HEK293 (cell line): ENCODE results near the gene TBCE.
"Not testable (repeated sequence)": the region's sequence is repeated elsewhere in the genome, so short reads cannot be mapped to it uniquely, and the experiment has no call there.

Experiments used
- CTCF ChIA-PET: fragments of 350-600 bp; formaldehyde crosslinking; extraction: SDS; loops from one replicate; lab custom pipeline; 2021; ENCODE audit warnings: antibody characterized with exemption; lab: Yijun Ruan, JAX
- POLR2A ChIA-PET: fragments of 300-600 bp; formaldehyde crosslinking; extraction: SDS; loops from one replicate; lab custom pipeline; 2020; ENCODE audit warnings: antibody characterized with exemption, inconsistent platforms; lab: Yijun Ruan, JAX
- H3K27ac ChIP-seq: fragments of 200-500 bp; sonication (Bioruptor generic); 2 replicates; pipeline ENCODE4 v1.5.1; 2014; ENCODE audit warnings: low read depth, low read length, control low read depth, inconsistent platforms; ENCODE audit errors: extremely low read depth
- H3K36me3 ChIP-seq, 2 experiments: fragments of 200-500 bp in 1 of 2; sonication (Bioruptor generic) in 1 of 2; 1 replicate in 1 of 2; 2 replicates in 1 of 2; pipeline ENCODE4 v1.5.1; 2014 to 2017; ENCODE audit warnings: inconsistent platforms in 2 of 2, low read length in 2 of 2; ENCODE audit not compliant: control insufficient read depth in 2 of 2, insufficient read depth in 1 of 2
- H3K4me1 ChIP-seq: fragments of 200-500 bp; sonication (Bioruptor generic); 2 replicates; pipeline ENCODE4 v1.5.1; 2014; ENCODE audit warnings: mild to moderate bottlenecking, low read length, inconsistent platforms; ENCODE audit not compliant: control insufficient read depth, insufficient read depth
- H3K4me3 ChIP-seq: 2 replicates; pipeline ENCODE4 v1.5.1; 2011; ENCODE audit warnings: low read depth, mild to moderate bottlenecking, control low read depth, low read length, moderate library complexity
- H3K9me3 ChIP-seq: fragments of 200-500 bp; sonication (Bioruptor generic); 2 replicates; pipeline ENCODE4 v1.5.1; 2014; ENCODE audit warnings: low read depth, low read length, inconsistent platforms; ENCODE audit not compliant: control insufficient read depth, insufficient read depth
- BCL11A ChIP-seq: fragments of 450-650 bp; formaldehyde crosslinking; IDR thresholded peaks from 2 replicates; pipeline ENCODE4 v1.5.1; 2016; ENCODE audit warnings: low read depth, missing biosample characterization, missing genetic modification characterization
- BCL6B ChIP-seq: fragments of 450-650 bp; formaldehyde crosslinking; IDR thresholded peaks from 2 replicates; pipeline ENCODE4 v1.5.1; 2017; ENCODE audit warnings: missing biosample characterization, missing genetic modification characterization
- KLF1 ChIP-seq: fragments of 450-650 bp; formaldehyde crosslinking; IDR thresholded peaks from 2 replicates; pipeline ENCODE4 v1.5.1; 2016; ENCODE audit warnings: missing biosample characterization, missing genetic modification characterization
- KLF9 ChIP-seq: fragments of 450-650 bp; formaldehyde crosslinking; IDR thresholded peaks from 2 replicates; pipeline ENCODE4 v1.5.1; 2016; ENCODE audit warnings: missing biosample characterization, missing genetic modification characterization, low read depth
- OVOL3 ChIP-seq: fragments of 450-650 bp; formaldehyde crosslinking; IDR thresholded peaks from 2 replicates; pipeline ENCODE4 v1.5.1; 2016; ENCODE audit warnings: missing biosample characterization, missing genetic modification characterization
- PRDM4 ChIP-seq: fragments of 450-650 bp; formaldehyde crosslinking; IDR thresholded peaks from 2 replicates; pipeline ENCODE4 v1.5.1; 2017; ENCODE audit warnings: missing biosample characterization, missing genetic modification characterization
- TSHZ1 ChIP-seq: fragments of 450-650 bp; formaldehyde crosslinking; IDR thresholded peaks from 2 replicates; pipeline ENCODE4 v1.5.1; 2016; ENCODE audit warnings: missing biosample characterization, missing genetic modification characterization, borderline replicate concordance
- ZBTB7A ChIP-seq: fragments of 450-650 bp; formaldehyde crosslinking; IDR thresholded peaks from 2 replicates; pipeline ENCODE4 v1.5.1; 2016; ENCODE audit warnings: low read depth, missing biosample characterization, missing genetic modification characterization
- ZNF114 ChIP-seq: fragments of 450-650 bp; formaldehyde crosslinking; IDR thresholded peaks from 2 replicates; pipeline ENCODE4 v1.5.0; 2017; ENCODE audit warnings: missing biosample characterization, missing genetic modification characterization
- ZNF132 ChIP-seq: fragments of 450-650 bp; formaldehyde crosslinking; IDR thresholded peaks from 2 replicates; pipeline ENCODE4 v1.5.1; 2017; ENCODE audit warnings: missing biosample characterization, missing genetic modification characterization, borderline replicate concordance
- ZNF133 ChIP-seq: fragments of 450-650 bp; formaldehyde crosslinking; IDR thresholded peaks from 2 replicates; pipeline ENCODE4 v1.5.1; 2016; ENCODE audit warnings: missing biosample characterization, missing genetic modification characterization
- ZNF146 ChIP-seq: fragments of 450-650 bp; formaldehyde crosslinking; IDR thresholded peaks from 2 replicates; pipeline ENCODE4 v1.5.1; 2016; ENCODE audit warnings: missing biosample characterization, missing genetic modification characterization
- ZNF211 ChIP-seq: fragments of 450-650 bp; formaldehyde crosslinking; IDR thresholded peaks from 2 replicates; pipeline ENCODE4 v1.5.1; 2016; ENCODE audit warnings: low read depth, missing biosample characterization, missing genetic modification characterization
- ZNF24 ChIP-seq: fragments of 450-650 bp; formaldehyde crosslinking; IDR thresholded peaks from 2 replicates; pipeline ENCODE4 v1.5.1; 2016; ENCODE audit warnings: missing biosample characterization, missing genetic modification characterization
- ZNF335 ChIP-seq: fragments of 450-650 bp; formaldehyde crosslinking; conservative IDR thresholded peaks from 2 replicates; pipeline ENCODE4 v1.5.1; 2016; ENCODE audit warnings: missing biosample characterization, missing genetic modification characterization
- ZNF416 ChIP-seq: fragments of 450-650 bp; formaldehyde crosslinking; IDR thresholded peaks from 2 replicates; pipeline ENCODE4 v1.5.1; 2016; ENCODE audit warnings: missing biosample characterization, missing genetic modification characterization
- ZNF433 ChIP-seq: fragments of 450-650 bp; formaldehyde crosslinking; IDR thresholded peaks from 2 replicates; pipeline ENCODE4 v1.5.1; 2016; ENCODE audit warnings: missing biosample characterization, missing genetic modification characterization, low read depth
- ZNF624 ChIP-seq: fragments of 450-650 bp; formaldehyde crosslinking; IDR thresholded peaks from 2 replicates; pipeline ENCODE4 v1.5.1; 2017; ENCODE audit warnings: missing biosample characterization, missing genetic modification characterization
- ZNF692 ChIP-seq: fragments of 450-650 bp; formaldehyde crosslinking; IDR thresholded peaks from 2 replicates; pipeline ENCODE4 v1.5.1; 2016; ENCODE audit warnings: missing biosample characterization, missing genetic modification characterization
- TF ChIP-seq, protein P1 (sequence below): fragments of 450-650 bp; formaldehyde crosslinking; IDR thresholded peaks from 2 replicates; pipeline ENCODE4 v1.5.1; 2016; ENCODE audit warnings: missing biosample characterization, missing genetic modification characterization
- TF ChIP-seq, protein P2 (sequence below): fragments of 450-650 bp; formaldehyde crosslinking; IDR thresholded peaks from 2 replicates; pipeline ENCODE4 v1.5.1; 2016; ENCODE audit warnings: missing biosample characterization, missing genetic modification characterization, low read depth

TBCE gene

DNA sequence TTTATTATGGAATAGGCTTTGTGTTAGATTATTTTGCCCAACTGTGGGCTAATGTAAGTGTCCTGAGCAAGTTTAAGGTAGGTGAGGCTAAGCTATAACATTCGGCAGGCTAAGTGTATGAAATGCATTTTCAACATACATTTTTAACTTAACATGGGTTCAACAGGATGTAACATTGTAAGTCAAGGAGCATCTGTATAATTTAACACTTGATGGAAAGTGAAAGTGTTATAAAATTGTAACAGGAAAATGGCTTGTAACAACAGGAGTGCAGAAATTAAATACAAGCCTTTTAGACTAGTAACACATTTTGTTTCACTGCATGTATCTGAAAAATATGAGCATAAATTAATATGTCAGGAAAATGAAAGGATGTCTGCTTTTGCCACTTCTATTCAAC, 94.7 kb downstream of the TBCE start (continued):
- TF ChIP-seq PRDM4: no peak
- no peak for TF ChIP-seq ZNF692
- TF ChIP-seq, protein P1, sequence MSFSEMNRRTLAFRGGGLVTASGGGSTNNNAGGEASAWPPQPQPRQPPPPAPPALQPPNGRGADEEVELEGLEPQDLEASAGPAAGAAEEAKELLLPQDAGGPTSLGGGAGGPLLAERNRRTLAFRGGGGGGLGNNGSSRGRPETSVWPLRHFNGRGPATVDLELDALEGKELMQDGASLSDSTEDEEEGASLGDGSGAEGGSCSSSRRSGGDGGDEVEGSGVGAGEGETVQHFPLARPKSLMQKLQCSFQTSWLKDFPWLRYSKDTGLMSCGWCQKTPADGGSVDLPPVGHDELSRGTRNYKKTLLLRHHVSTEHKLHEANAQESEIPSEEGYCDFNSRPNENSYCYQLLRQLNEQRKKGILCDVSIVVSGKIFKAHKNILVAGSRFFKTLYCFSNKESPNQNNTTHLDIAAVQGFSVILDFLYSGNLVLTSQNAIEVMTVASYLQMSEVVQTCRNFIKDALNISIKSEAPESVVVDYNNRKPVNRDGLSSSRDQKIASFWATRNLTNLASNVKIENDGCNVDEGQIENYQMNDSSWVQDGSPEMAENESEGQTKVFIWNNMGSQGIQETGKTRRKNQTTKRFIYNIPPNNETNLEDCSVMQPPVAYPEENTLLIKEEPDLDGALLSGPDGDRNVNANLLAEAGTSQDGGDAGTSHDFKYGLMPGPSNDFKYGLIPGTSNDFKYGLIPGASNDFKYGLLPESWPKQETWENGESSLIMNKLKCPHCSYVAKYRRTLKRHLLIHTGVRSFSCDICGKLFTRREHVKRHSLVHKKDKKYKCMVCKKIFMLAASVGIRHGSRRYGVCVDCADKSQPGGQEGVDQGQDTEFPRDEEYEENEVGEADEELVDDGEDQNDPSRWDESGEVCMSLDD: no peak
- TF ChIP-seq ZNF416: no peak
- TF ChIP-seq ZNF624 (tag by site-specific recombination): no peak
- TF ChIP-seq, protein P2, sequence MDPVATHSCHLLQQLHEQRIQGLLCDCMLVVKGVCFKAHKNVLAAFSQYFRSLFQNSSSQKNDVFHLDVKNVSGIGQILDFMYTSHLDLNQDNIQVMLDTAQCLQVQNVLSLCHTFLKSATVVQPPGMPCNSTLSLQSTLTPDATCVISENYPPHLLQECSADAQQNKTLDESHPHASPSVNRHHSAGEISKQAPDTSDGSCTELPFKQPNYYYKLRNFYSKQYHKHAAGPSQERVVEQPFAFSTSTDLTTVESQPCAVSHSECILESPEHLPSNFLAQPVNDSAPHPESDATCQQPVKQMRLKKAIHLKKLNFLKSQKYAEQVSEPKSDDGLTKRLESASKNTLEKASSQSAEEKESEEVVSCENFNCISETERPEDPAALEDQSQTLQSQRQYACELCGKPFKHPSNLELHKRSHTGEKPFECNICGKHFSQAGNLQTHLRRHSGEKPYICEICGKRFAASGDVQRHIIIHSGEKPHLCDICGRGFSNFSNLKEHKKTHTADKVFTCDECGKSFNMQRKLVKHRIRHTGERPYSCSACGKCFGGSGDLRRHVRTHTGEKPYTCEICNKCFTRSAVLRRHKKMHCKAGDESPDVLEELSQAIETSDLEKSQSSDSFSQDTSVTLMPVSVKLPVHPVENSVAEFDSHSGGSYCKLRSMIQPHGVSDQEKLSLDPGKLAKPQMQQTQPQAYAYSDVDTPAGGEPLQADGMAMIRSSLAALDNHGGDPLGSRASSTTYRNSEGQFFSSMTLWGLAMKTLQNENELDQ: no peak
- TF ChIP-seq TSHZ1: no peak
- TF ChIP-seq OVOL3 (tag by site-specific recombination): no peak

GRCh38 chr1:235462832-235463231, 95.6 kb downstream of the TBCE start:
- ChIA-PET CTCF (interaction anchor here (0.6 to 1.2 kb wide), 2 partner anchors 8 to 41 kb away, joined by 3 to 6 read pairs; partner anchors contain the start of gene B3GALNT2), POLR2A (interaction anchor here (0.6 kb wide), 1 partner anchor 148 kb away, joined by 4 read pairs; no protein-coding TSS in a partner anchor)
- peaks cover 32 to 42% of the 10 kb centered on the region in 2 experiments for H3K36me3 ChIP-seq
- H3K4me1 ChIP-seq, H3K27ac ChIP-seq, H3K9me3 ChIP-seq, H3K4me3 ChIP-seq: not testable (repeated sequence)
- TF ChIP-seq ZNF146 (peak; percentile 50; the same call in 1 of the 2 replicates), ZNF211 (tag by site-specific recombination) (peak; percentile 93)

DNA sequence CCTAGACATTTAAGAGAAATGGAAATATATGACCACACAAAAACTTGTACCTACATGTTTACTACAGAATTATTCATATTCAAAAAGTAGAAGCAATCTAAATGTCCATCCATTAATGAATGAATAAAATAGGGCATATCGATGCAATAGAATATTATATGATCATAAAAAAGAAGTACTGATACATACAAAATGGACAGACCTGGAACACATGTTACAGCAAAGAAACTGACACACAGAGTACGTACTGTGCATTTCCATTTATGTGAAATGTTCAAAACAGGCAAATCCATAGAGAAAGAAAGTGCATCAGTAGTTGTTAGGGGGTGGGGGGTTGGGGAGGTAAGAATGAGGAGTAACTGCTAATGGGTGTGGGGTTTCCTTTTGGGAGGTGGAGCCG, 97.8 kb downstream of the TBCE start:
- Histone ChIP-seq H3K4me3 (no peak overlapping the region), H3K36me3 (peaks cover 28 to 54% of the 10 kb centered on the region in 2 experiments), H3K27ac (no peak overlapping the region), H3K4me1 (no peaks in the 10 kb centered on the region), H3K9me3 (peaks cover 2% of the 10 kb centered on the region)
- POLR2A ChIA-PET: no interaction called here
- CTCF ChIA-PET: no interaction called here
- no peak for TF ChIP-seq ZNF114 (tag by site-specific recombination)
- TF ChIP-seq KLF9 (tag by site-specific recombination): no peak
- TF ChIP-seq KLF1: no peak
- TF ChIP-seq ZNF24: peak; percentile 64; the same call in 1 of the 2 replicates
- no peak for TF ChIP-seq ZBTB7A (tag by site-specific recombination)
- TF ChIP-seq BCL6B (tag by site-specific recombination): no peak
- no peak for TF ChIP-seq ZNF132
- no peak for TF ChIP-seq ZNF433 (tag by site-specific recombination)
- no peak for TF ChIP-seq ZNF133 (tag by site-specific recombination)
- no peak for TF ChIP-seq BCL11A
- TF ChIP-seq ZNF335 (tag by site-specific recombination): no peak
